Caco-2 (cell line): ENCODE data around the gene UPK3BL2. TPM values are rescaled to one million over a fixed set of nuclear protein-coding genes. Genes with fewer than 3 reads are reported as not detected.
"Not testable (repeated sequence)": the region's sequence is repeated elsewhere in the genome, so short reads cannot be mapped to it uniquely, and the experiment has no call there.

ENCODE experiments used
- BruUV-seq: library from RNA; stranded (reverse); fragments of 400-500 nt; replicated peaks from 2 replicates; lab custom pipeline; 2021; lab: Mats Ljungman, UMichigan
- CTCF ChIA-PET: fragments of 300-600 bp; sonication (Branson Sonifier 250); formaldehyde crosslinking; loops from one replicate; lab custom pipeline; 2022; ENCODE audit warnings: antibody characterized with exemption; lab: Charles Lee
- POLR2A ChIA-PET: fragments of 300-600 bp; sonication (Branson Sonifier 250); formaldehyde crosslinking; loops from one replicate; lab custom pipeline; 2022; ENCODE audit warnings: antibody characterized with exemption; lab: Charles Lee
- DNase-seq, 2 experiments: peaks; one replicate each; pipeline versions ENCODE4 v3.0.0 to v3.0.0-alpha.2; 2020 to 2022
- H3K27me3 ChIP-seq: replicated peaks from 2 replicates; pipeline ENCODE4 v1.6.0; 2011; ENCODE audit warnings: low read length; ENCODE audit not compliant: control insufficient read depth, insufficient read depth
- H3K36me3 ChIP-seq: 2 replicates; pipeline ENCODE4 v1.5.1; 2011; ENCODE audit warnings: low read length; ENCODE audit not compliant: control insufficient read depth, insufficient read depth
- H3K4me1 ChIP-seq: fragments of 250-450 bp; sonication (Bioruptor Pico); 2 replicates; pipeline ENCODE4 v1.5.1; 2020; ENCODE audit warnings: mild to moderate bottlenecking
- H3K4me3 ChIP-seq: 2 replicates; pipeline ENCODE4 v1.5.1; 2011; ENCODE audit warnings: low read depth, mild to moderate bottlenecking, control low read depth, low read length
- H3K9me3 ChIP-seq: fragments of 250-450 bp; sonication (Bioruptor Pico); 2 replicates; pipeline ENCODE4 v1.5.1; 2020; ENCODE audit warnings: mild to moderate bottlenecking, moderate library complexity
- H3K27ac Mint-ChIP-seq: one replicate; pipeline ENCODE4 v1.8.0; 2022; ENCODE audit warnings: mixed read lengths; ENCODE audit not compliant: unreplicated experiment
- H3K27me3 Mint-ChIP-seq: one replicate; pipeline ENCODE4 v1.8.0; 2022; ENCODE audit warnings: mixed read lengths; ENCODE audit not compliant: insufficient read depth, unreplicated experiment
- H3K36me3 Mint-ChIP-seq: one replicate; pipeline ENCODE4 v1.8.0; 2022; ENCODE audit warnings: mild to moderate bottlenecking, mixed read lengths; ENCODE audit not compliant: insufficient read depth, unreplicated experiment
- H3K4me1 Mint-ChIP-seq: one replicate; pipeline ENCODE4 v1.8.0; 2022; ENCODE audit warnings: low read depth, mixed read lengths; ENCODE audit not compliant: unreplicated experiment
- H3K4me3 Mint-ChIP-seq: one replicate; pipeline ENCODE4 v1.8.0; 2022; ENCODE audit warnings: mild to moderate bottlenecking, moderate library complexity, mixed read lengths; ENCODE audit not compliant: unreplicated experiment
- H3K9me3 Mint-ChIP-seq: one replicate; pipeline ENCODE4 v1.8.0; 2022; ENCODE audit warnings: mixed read lengths; ENCODE audit not compliant: unreplicated experiment
- intact Hi-C: fragments of 100-400 bp; cut with micrococcal nuclease; formaldehyde crosslinking; loops from one replicate; pipeline ENCODE4 v1.10.0; 2022; ENCODE audit not compliant: unreplicated experiment
- total RNA-seq: library from RNA; stranded (reverse); gene quantifications from 2 replicates; pipeline ENCODE4 v1.2.3, GENCODE V29; 2022

The UPK3BL2 gene
- total RNA-seq, 1 experiment from 2014 or later, result 11.2 TPM

- H3K36me3 ChIP-seq, H3K36me3 Mint-ChIP-seq, H3K4me3 ChIP-seq, H3K4me1 Mint-ChIP-seq, H3K27me3 ChIP-seq, H3K27ac Mint-ChIP-seq, CTCF ChIA-PET, H3K27me3 Mint-ChIP-seq, H3K9me3 ChIP-seq, BruUV-seq, POLR2A ChIA-PET, H3K4me1 ChIP-seq, H3K9me3 Mint-ChIP-seq, intact Hi-C loops: not testable (repeated sequence)
- peak within 1 kb of the TSS; percentile 33 for H3K4me3 Mint-ChIP-seq
- peak in 1 of 2 experiments; percentile 3 for DNase-seq
Observed at GRCh38 chr7:102517550-102518147, 25.8 kb downstream of the UPK3BL2 start, which contains the start of gene RASA4B. RASA4B (minus strand) TSS chr7:102517777; CDS start chr7:102517710, 67 bp downstream.

GRCh38 chr7:102516951-102517350 lies 26.5 kb downstream of the UPK3BL2 start:
- H3K9me3 ChIP-seq, H3K27me3 ChIP-seq, POLR2A ChIA-PET, H3K36me3 Mint-ChIP-seq, H3K27ac Mint-ChIP-seq, H3K27me3 Mint-ChIP-seq, H3K4me3 Mint-ChIP-seq, CTCF ChIA-PET, H3K9me3 Mint-ChIP-seq, intact Hi-C loops, DNase-seq, H3K4me1 ChIP-seq, BruUV-seq, H3K4me3 ChIP-seq, H3K4me1 Mint-ChIP-seq, H3K36me3 ChIP-seq: not testable (repeated sequence)

GRCh38 chr7:102515889-102516288 lies 27.6 kb downstream of the UPK3BL2 start:
- H3K27me3 Mint-ChIP-seq, H3K9me3 Mint-ChIP-seq, H3K4me1 Mint-ChIP-seq, intact Hi-C loops, H3K4me3 Mint-ChIP-seq, H3K4me3 ChIP-seq, H3K36me3 Mint-ChIP-seq, H3K36me3 ChIP-seq, H3K4me1 ChIP-seq, H3K27me3 ChIP-seq, H3K9me3 ChIP-seq, CTCF ChIA-PET, BruUV-seq, DNase-seq, H3K27ac Mint-ChIP-seq, POLR2A ChIA-PET: not testable (repeated sequence)

- H3K27me3 Mint-ChIP-seq, H3K4me3 Mint-ChIP-seq, H3K9me3 Mint-ChIP-seq, H3K9me3 ChIP-seq, POLR2A ChIA-PET, H3K4me1 ChIP-seq, H3K4me1 Mint-ChIP-seq, H3K27ac Mint-ChIP-seq, H3K4me3 ChIP-seq, intact Hi-C loops, H3K27me3 ChIP-seq, CTCF ChIA-PET, H3K36me3 ChIP-seq, BruUV-seq, H3K36me3 Mint-ChIP-seq: not testable (repeated sequence)
- peak in 1 of 2 experiments; percentile 0 for DNase-seq
Observed at GRCh38 chr7:102514881-102515721, 28.4 kb downstream of the UPK3BL2 start.

- peak overlapping the region; percentile 11 for H3K4me3 Mint-ChIP-seq
- BruUV-seq, DNase-seq, H3K4me1 Mint-ChIP-seq, H3K9me3 Mint-ChIP-seq, H3K36me3 ChIP-seq, H3K9me3 ChIP-seq, H3K4me3 ChIP-seq, POLR2A ChIA-PET, H3K36me3 Mint-ChIP-seq, H3K4me1 ChIP-seq, CTCF ChIA-PET, H3K27me3 Mint-ChIP-seq, H3K27me3 ChIP-seq, H3K27ac Mint-ChIP-seq, intact Hi-C loops: not testable (repeated sequence)
Observed at GRCh38 chr7:102512642-102513221, 30.8 kb downstream of the UPK3BL2 start.

GRCh38 chr7:102511860-102512522 lies 31.5 kb downstream of the UPK3BL2 start:
- H3K27me3 Mint-ChIP-seq, H3K4me3 ChIP-seq, H3K36me3 Mint-ChIP-seq, CTCF ChIA-PET, H3K27me3 ChIP-seq, H3K9me3 ChIP-seq, BruUV-seq, DNase-seq, POLR2A ChIA-PET, H3K36me3 ChIP-seq, H3K4me1 ChIP-seq, intact Hi-C loops, H3K4me1 Mint-ChIP-seq, H3K27ac Mint-ChIP-seq, H3K9me3 Mint-ChIP-seq, H3K4me3 Mint-ChIP-seq: not testable (repeated sequence)
